Endothelial cell of umbilical vein (primary cell): ENCODE data around the gene CLTCL1.

ENCODE experiments used
- EZH2 ChIP-seq: IDR thresholded peaks from 2 replicates; pipeline ENCODE4 v1.6.1; 2012; ENCODE audit warnings: borderline replicate concordance, low read depth, mild to moderate bottlenecking, moderate library complexity, low read length, inconsistent platforms; ENCODE audit not compliant: severe bottlenecking
- FOS ChIP-seq: IDR thresholded peaks from 2 replicates; pipeline ENCODE4 v1.6.1; 2011; ENCODE audit warnings: mild to moderate bottlenecking, low read length, moderate library complexity, borderline replicate concordance; ENCODE audit not compliant: insufficient read depth
- GATA2 ChIP-seq: IDR thresholded peaks from 2 replicates; pipeline ENCODE4 v1.7.0; 2011; ENCODE audit warnings: low read depth, mild to moderate bottlenecking, moderate library complexity, mixed read lengths, low read length; ENCODE audit not compliant: insufficient read length, insufficient read depth
- JUN ChIP-seq: IDR thresholded peaks from 2 replicates; pipeline ENCODE4 v1.6.1; 2011; ENCODE audit warnings: borderline replicate concordance, low read depth; ENCODE audit not compliant: insufficient read length, insufficient read depth
- MAX ChIP-seq: IDR thresholded peaks from 2 replicates; pipeline ENCODE4 v1.6.1; 2011; ENCODE audit not compliant: insufficient read depth, insufficient read length
- MYC ChIP-seq: IDR thresholded peaks from one replicate; pipeline ENCODE4 v1.6.1; 2011; ENCODE audit warnings: mild to moderate bottlenecking, low read depth, low read length
- POLR2A ChIP-seq: IDR thresholded peaks from 2 replicates; pipeline ENCODE4 v1.6.1; 2012; ENCODE audit warnings: low read depth, mild to moderate bottlenecking, control low read depth, low read length
- POLR2AphosphoS5 ChIP-seq: IDR thresholded peaks from 2 replicates; pipeline ENCODE4 v1.6.1; 2012; ENCODE audit warnings: low read depth, mild to moderate bottlenecking, control low read depth, low read length, moderate library complexity; ENCODE audit not compliant: insufficient read depth
- TF ChIP-seq, protein P1 (sequence below), 2 donors: IDR thresholded peaks; 1 replicate in 1 of 2; 2 replicates in 1 of 2; pipeline ENCODE4 v1.5.1; 2011; ENCODE audit warnings: low read length in 2 of 2, mild to moderate bottlenecking in 2 of 2, moderate library complexity in 2 of 2, control low read depth in 1 of 2, inconsistent platforms in 1 of 2, low read depth in 1 of 2; ENCODE audit not compliant: insufficient read depth in 1 of 2; ENCODE audit errors: extremely low read depth in 1 of 2

DNA sequence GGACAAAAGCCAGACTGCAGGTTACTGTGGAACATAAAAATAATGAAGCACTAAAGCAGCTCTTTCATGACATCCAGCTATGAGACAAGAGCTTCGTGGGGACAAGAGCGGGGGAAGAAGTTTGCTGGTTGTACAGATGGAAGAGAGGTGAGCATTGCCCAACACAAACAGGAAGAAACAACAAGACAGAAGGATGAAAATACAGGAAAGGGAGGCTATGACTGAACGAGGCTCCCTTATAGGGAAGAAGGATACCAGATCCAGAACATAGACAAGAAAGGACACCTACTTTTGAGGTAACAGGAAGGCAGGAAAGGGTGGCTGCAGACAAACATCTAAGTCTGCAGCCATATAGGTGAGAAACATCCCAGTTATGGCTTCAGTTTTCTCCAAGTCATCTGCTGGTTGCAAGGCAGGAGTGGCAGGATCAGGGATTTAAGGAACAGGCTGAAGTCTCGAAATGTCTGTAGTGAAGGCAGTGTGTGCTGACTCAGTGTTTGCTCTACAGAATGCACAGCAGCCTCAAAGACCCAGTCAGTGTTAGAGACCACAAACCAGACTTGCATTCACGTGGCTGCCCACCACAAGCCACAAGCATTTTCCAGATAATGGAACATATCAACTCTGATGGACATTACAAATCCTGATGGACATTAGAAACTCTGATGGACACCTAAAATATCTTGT is 1.9 kb downstream of the CLTCL1 start:
- TF ChIP-seq, protein P1, sequence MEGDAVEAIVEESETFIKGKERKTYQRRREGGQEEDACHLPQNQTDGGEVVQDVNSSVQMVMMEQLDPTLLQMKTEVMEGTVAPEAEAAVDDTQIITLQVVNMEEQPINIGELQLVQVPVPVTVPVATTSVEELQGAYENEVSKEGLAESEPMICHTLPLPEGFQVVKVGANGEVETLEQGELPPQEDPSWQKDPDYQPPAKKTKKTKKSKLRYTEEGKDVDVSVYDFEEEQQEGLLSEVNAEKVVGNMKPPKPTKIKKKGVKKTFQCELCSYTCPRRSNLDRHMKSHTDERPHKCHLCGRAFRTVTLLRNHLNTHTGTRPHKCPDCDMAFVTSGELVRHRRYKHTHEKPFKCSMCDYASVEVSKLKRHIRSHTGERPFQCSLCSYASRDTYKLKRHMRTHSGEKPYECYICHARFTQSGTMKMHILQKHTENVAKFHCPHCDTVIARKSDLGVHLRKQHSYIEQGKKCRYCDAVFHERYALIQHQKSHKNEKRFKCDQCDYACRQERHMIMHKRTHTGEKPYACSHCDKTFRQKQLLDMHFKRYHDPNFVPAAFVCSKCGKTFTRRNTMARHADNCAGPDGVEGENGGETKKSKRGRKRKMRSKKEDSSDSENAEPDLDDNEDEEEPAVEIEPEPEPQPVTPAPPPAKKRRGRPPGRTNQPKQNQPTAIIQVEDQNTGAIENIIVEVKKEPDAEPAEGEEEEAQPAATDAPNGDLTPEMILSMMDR (IDR thresholded peaks at IDR 0.05; ENCODE audit: extremely low read depth in 1 of 2, insufficient read depth in 1 of 2, low read depth in 1 of 2, low read length in 2 of 2) = no peak
- TF ChIP-seq POLR2A = no peak
- no peak for TF ChIP-seq EZH2
- no peak for TF ChIP-seq MAX
- no peak for TF ChIP-seq GATA2
- no peak for TF ChIP-seq POLR2AphosphoS5
- TF ChIP-seq JUN = no peak
- no peak for TF ChIP-seq FOS
- no peak for TF ChIP-seq MYC
